BLaER1 treated with 17β-estradiol and CSF1 and Interleukin-3, amounts not matched to agents 10 nM and 100 nM (cell line): Measurements from ENCODE around the gene SCAMP5.

Experiments
- H3K27ac ChIP-seq, 11 experiments: shearing (Covaris generic); formaldehyde crosslinking; 2 replicates each; pipeline ENCODE4 v1.8.1; 2022
- H3K27me3 ChIP-seq, 11 experiments: shearing (Covaris generic); formaldehyde crosslinking; 2 replicates each; pipeline ENCODE4 v1.8.1; 2022
- H3K36me3 ChIP-seq, 11 experiments: shearing (Covaris generic); formaldehyde crosslinking; 2 replicates each; pipeline ENCODE4 v1.8.1; 2022
- H3K4me1 ChIP-seq, 10 experiments: shearing (Covaris generic); formaldehyde crosslinking; 2 replicates each; pipeline ENCODE4 v1.8.1; 2022
- H3K4me2 ChIP-seq, 11 experiments: shearing (Covaris generic); formaldehyde crosslinking; 2 replicates each; pipeline ENCODE4 v1.8.1; 2022
- H3K4me3 ChIP-seq, 10 experiments: shearing (Covaris generic); formaldehyde crosslinking; 2 replicates each; pipeline ENCODE4 v1.8.1; 2022
- H3K9ac ChIP-seq, 11 experiments: shearing (Covaris generic); formaldehyde crosslinking; 2 replicates each; pipeline ENCODE4 v1.8.1; 2022
- H3K9me3 ChIP-seq, 11 experiments: shearing (Covaris generic); formaldehyde crosslinking; replicated peaks in 1 of 11; 2 replicates each; pipeline ENCODE4 v1.8.1; 2022
- H4K20me1 ChIP-seq, 11 experiments: shearing (Covaris generic); formaldehyde crosslinking; 2 replicates each; pipeline ENCODE4 v1.8.1; 2022
- Cebpa-rat ChIP-seq, 11 experiments: shearing (Covaris generic); IDR thresholded peaks; 2 replicates each; pipeline ENCODE4 v1.8.1; 2022

The SCAMP5 gene

GRCh38 chr15:74962671-74963070 is 32.7 kb upstream of the SCAMP5 start:
- Histone ChIP-seq H3K27ac (no peak overlapping the region), H3K9ac (no peak overlapping the region), H3K36me3 (no peaks in the 10 kb centered on the region), H4K20me1 (peaks cover 0 to 12% (median 6%) of the 10 kb centered on the region in 11 experiments; a peak in 10 of 22 replicates), H3K27me3 (peaks cover 28 to 42% (median 39%) of the 10 kb centered on the region in 11 experiments), H3K4me1 (peaks cover under 1 to 19% (median 13%) of the 10 kb centered on the region in 10 experiments; a peak in 19 of 20 replicates), H3K9me3 (no peaks in the 10 kb centered on the region), H3K4me2 (no peak overlapping the region), H3K4me3 (no peak overlapping the region)
- no peak; a peak in 1 of 22 replicates for TF ChIP-seq Cebpa-rat (IDR thresholded peaks at IDR 0.05)

- Histone ChIP-seq H3K9ac (no peak overlapping the region), H3K4me3 (no peak overlapping the region), H3K4me2 (no peak overlapping the region), H3K27me3 (peaks cover 23 to 36% (median 34%) of the 10 kb centered on the region in 11 experiments), H3K36me3 (no peaks in the 10 kb centered on the region), H3K4me1 (peaks cover 0 to 17% (median 9%) of the 10 kb centered on the region in 10 experiments; a peak in 18 of 20 replicates), H3K9me3 (no peaks in the 10 kb centered on the region), H3K27ac (no peak overlapping the region), H4K20me1 (peaks cover 0 to 9% (median 6%) of the 10 kb centered on the region in 11 experiments; a peak in 8 of 22 replicates)
- no peak for TF ChIP-seq Cebpa-rat (IDR thresholded peaks at IDR 0.05)
These were observed 32.1 kb upstream of the SCAMP5 start for GRCh38 chr15:74963213-74963612.

- no peak for TF ChIP-seq Cebpa-rat (IDR thresholded peaks at IDR 0.05)
- no peaks in the 10 kb centered on the region; a peak in 1 of 22 replicates for H4K20me1 ChIP-seq
- peaks cover 0 to 13% (median 7%) of the 10 kb centered on the region in 10 experiments; a peak in 9 of 20 replicates for H3K4me1 ChIP-seq
- H3K4me2 ChIP-seq: peak overlapping the region in 1 of 11 experiments; percentile 17; a peak in 1 of 22 replicates
- H3K27me3 ChIP-seq: peaks cover 7 to 20% (median 18%) of the 10 kb centered on the region in 11 experiments
- no peaks in the 10 kb centered on the region for H3K36me3 ChIP-seq
- no peak overlapping the region for H3K4me3 ChIP-seq
- H3K27ac ChIP-seq: no peak overlapping the region
- no peaks in the 10 kb centered on the region for H3K9me3 ChIP-seq
- no peak overlapping the region for H3K9ac ChIP-seq
These were observed 30.6 kb upstream of the SCAMP5 start for GRCh38 chr15:74964794-74965193.

- no peak overlapping the region for H3K4me3 ChIP-seq
- H3K27ac ChIP-seq: no peak overlapping the region
- no peak for TF ChIP-seq Cebpa-rat (IDR thresholded peaks at IDR 0.05)
- no peak overlapping the region for H3K4me2 ChIP-seq
- 0 out of 20 replicates have a peak, but pooled peaks cover 0 to 7% (median 0%) of the 10 kb centered on the region in 10 experiments for H3K4me1 ChIP-seq
- H4K20me1 ChIP-seq: no peaks in the 10 kb centered on the region; a peak in 1 of 22 replicates
- no peaks in the 10 kb centered on the region for H3K9me3 ChIP-seq
- H3K27me3 ChIP-seq: no peaks in the 10 kb centered on the region
- H3K36me3 ChIP-seq: no peaks in the 10 kb centered on the region
- no peak overlapping the region for H3K9ac ChIP-seq
These were observed 27.7 kb upstream of the SCAMP5 start for GRCh38 chr15:74967670-74968069.

- Histone ChIP-seq H3K27ac (no peak overlapping the region), H3K4me1 (no peaks in the 10 kb centered on the region), H3K4me3 (no peak overlapping the region), H3K4me2 (no peak overlapping the region), H4K20me1 (no peaks in the 10 kb centered on the region; a peak in 1 of 22 replicates), H3K36me3 (no peaks in the 10 kb centered on the region), H3K27me3 (no peaks in the 10 kb centered on the region), H3K9me3 (no peaks in the 10 kb centered on the region), H3K9ac (no peak overlapping the region)
- no peak for TF ChIP-seq Cebpa-rat (IDR thresholded peaks at IDR 0.05)
These were observed 19.2 kb upstream of the SCAMP5 start for GRCh38 chr15:74976159-74976558.

GRCh38 chr15:74977599-74977998 is 17.8 kb upstream of the SCAMP5 start:
- Histone ChIP-seq H4K20me1 (no peaks in the 10 kb centered on the region; a peak in 1 of 22 replicates), H3K36me3 (no peaks in the 10 kb centered on the region), H3K4me2 (no peak overlapping the region), H3K9me3 (no peaks in the 10 kb centered on the region), H3K9ac (no peak overlapping the region), H3K4me1 (no peaks in the 10 kb centered on the region), H3K27ac (no peak overlapping the region), H3K4me3 (no peak overlapping the region), H3K27me3 (no peaks in the 10 kb centered on the region)
- TF ChIP-seq Cebpa-rat (IDR thresholded peaks at IDR 0.05): no peak

- Histone ChIP-seq H3K4me1 (no peaks in the 10 kb centered on the region), H3K4me2 (no peak overlapping the region), H3K9ac (no peak overlapping the region), H3K4me3 (no peak overlapping the region), H3K27ac (no peak overlapping the region), H3K36me3 (no peaks in the 10 kb centered on the region), H3K9me3 (no peaks in the 10 kb centered on the region), H4K20me1 (no peaks in the 10 kb centered on the region; a peak in 1 of 22 replicates), H3K27me3 (no peaks in the 10 kb centered on the region)
- no peak for TF ChIP-seq Cebpa-rat (IDR thresholded peaks at IDR 0.05)
These were observed 17.3 kb upstream of the SCAMP5 start for GRCh38 chr15:74978077-74978476.

GRCh38 chr15:74978503-74978902 is 16.9 kb upstream of the SCAMP5 start:
- TF ChIP-seq Cebpa-rat (IDR thresholded peaks at IDR 0.05): no peak
- Histone ChIP-seq H3K4me3 (no peak overlapping the region), H3K36me3 (no peaks in the 10 kb centered on the region), H3K9me3 (no peaks in the 10 kb centered on the region), H3K9ac (no peak overlapping the region), H3K27ac (no peak overlapping the region), H3K4me2 (no peak overlapping the region), H3K4me1 (no peaks in the 10 kb centered on the region; a peak in 2 of 20 replicates), H3K27me3 (no peaks in the 10 kb centered on the region), H4K20me1 (no peaks in the 10 kb centered on the region; a peak in 1 of 22 replicates)

- Histone ChIP-seq H3K9ac (no peak overlapping the region), H3K4me3 (no peak overlapping the region), H3K27ac (no peak overlapping the region), H3K36me3 (no peaks in the 10 kb centered on the region), H3K4me1 (peaks cover 0 to 12% (median 6%) of the 10 kb centered on the region in 10 experiments; a peak in 13 of 20 replicates), H3K9me3 (no peaks in the 10 kb centered on the region), H3K27me3 (no peaks in the 10 kb centered on the region), H3K4me2 (no peak overlapping the region), H4K20me1 (no peaks in the 10 kb centered on the region)
- TF ChIP-seq Cebpa-rat (IDR thresholded peaks at IDR 0.05): no peak
These were observed 13.2 kb upstream of the SCAMP5 start for GRCh38 chr15:74982183-74982582.

GRCh38 chr15:74983725-74984231 is 11.6 kb upstream of the SCAMP5 start:
- no peaks in the 10 kb centered on the region for H3K9me3 ChIP-seq
- no peaks in the 10 kb centered on the region for H3K27me3 ChIP-seq
- H3K27ac ChIP-seq: no peak overlapping the region
- peak overlapping the region in 5 of 11 experiments; percentile 26 to 47 (median 35); a peak in 9 of 22 replicates for H3K4me2 ChIP-seq
- 0 out of 22 replicates have a peak, but pooled peaks of 1 of the 11 experiments have one; percentile 17 for TF ChIP-seq Cebpa-rat (IDR thresholded peaks at IDR 0.05)
- H3K9ac ChIP-seq: no peak overlapping the region
- peaks cover 0 to 12% (median 6%) of the 10 kb centered on the region in 10 experiments; a peak in 13 of 20 replicates for H3K4me1 ChIP-seq
- no peaks in the 10 kb centered on the region for H3K36me3 ChIP-seq
- H4K20me1 ChIP-seq: no peaks in the 10 kb centered on the region
- H3K4me3 ChIP-seq: no peak overlapping the region
